Amygdala (tissue), 56 donors: ENCODE measurements around the gene UBE2Q1.
"Not testable (repeated sequence)": the region's sequence is repeated elsewhere in the genome, so short reads cannot be mapped to it uniquely, and the experiment has no call there.

Experiments
- DNase-seq, 56 donors: peaks; one replicate each; lab custom pipeline; 2025; lab: John Stamatoyannopoulos, UW

Gene UBE2Q1

DNA sequence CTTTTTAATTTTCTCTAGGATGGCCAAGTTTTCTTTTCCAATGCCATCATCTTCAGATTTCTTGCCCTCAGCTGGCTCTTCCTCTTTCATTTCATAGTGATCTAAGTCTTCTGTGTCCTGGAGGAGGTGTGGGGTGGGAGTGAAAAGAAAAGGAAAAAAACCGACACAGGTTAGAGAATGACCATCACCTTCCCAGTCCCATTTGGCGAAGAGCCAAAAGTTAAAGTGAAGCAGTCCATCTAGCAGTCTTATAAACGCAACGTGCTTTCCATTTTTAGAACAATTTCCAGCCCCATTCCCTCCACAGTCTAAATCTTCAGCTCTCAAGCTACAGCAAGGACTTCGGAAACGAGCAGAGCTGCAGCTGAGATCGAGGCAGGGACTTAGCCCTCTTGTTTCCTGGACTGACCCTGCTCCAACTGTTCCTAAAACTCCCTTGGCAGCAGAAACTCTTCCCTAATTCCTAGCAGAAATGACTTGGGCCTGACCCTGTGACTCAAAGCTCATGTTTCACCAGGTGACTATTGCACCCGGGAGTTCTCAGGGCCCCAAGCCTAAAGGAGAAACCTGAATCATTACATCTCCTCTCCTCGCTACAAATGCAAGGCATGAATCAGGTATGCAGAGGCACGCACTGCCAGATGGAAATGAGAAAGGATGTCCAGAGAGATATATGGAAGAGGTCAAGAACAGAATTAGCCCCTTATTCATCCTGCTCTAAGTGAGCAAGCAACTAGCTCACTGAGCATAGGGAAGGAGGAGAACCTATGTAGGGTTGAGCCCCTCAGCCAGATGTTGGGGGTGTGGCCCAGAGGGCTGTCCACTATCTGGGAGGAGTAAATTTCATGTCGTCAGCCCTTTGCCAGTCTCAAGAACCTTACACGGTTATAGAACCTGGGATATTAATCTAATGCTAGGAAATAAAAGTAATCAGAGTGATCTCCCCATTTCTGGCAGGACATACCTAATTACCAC lies 5.1 kb downstream of the UBE2Q1 start:
- no peak for DNase-seq

DNA sequence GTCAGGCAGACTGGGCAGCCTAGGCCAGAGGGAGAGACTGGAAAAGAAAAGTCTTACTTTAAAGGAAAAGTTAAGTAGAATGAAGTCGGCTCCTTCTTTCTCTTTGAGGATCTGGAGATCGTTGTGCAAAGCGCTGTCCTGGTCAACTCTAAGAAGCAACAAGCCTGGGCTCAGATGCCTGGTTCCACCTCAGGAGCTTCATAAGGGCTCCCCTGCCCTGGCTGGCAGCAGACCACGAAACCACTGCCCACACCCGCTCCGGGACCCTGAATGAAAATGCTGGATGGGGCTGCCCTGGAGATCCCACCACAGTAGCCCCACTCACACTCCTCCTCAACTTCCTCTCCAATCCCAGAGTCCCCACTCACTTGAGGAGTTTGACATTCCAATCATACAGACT lies 6.4 kb downstream of the UBE2Q1 start:
- DNase-seq, result no peak

DNA sequence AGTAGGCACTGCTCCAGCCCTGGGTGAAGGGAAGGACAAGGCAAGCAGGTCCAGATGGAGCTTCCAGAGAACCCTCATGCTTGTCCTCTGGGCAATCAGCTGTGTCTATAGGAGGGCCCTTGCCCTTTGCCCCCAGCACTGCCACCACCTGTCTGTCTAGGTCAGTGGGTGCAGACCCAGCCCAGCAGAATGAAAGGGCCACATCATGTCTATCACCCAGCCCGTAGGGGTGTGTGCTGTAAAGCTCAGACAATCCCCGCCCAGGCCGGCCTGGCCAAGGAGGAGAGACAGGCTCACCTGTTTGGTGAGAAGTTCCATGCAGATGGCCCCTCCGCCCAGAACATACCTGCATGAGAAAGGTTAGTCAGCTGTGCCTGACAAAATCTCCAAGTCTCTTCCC lies 7.0 kb downstream of the UBE2Q1 start:
- no peak for DNase-seq

DNA sequence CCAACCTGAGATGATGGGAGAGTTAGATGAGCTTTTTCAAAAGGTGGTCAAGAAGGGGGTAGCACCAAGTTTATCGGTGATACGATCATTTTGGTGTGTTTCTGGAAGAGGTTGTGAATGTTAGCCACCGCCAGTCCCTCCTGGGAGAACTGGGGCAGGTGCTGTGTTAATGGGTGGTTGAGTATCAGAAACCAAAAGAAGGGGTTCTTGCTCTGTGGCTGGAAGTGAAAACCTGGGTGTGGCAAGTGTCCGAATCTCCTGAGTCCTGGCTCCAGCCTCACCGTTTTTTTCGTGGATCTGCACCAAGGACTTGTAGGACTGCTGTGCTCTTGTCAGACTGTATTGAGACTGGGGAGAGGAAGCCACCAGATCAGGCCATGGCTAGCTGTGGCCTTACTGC lies 7.8 kb downstream of the UBE2Q1 start:
- DNase-seq, result no peak

DNA sequence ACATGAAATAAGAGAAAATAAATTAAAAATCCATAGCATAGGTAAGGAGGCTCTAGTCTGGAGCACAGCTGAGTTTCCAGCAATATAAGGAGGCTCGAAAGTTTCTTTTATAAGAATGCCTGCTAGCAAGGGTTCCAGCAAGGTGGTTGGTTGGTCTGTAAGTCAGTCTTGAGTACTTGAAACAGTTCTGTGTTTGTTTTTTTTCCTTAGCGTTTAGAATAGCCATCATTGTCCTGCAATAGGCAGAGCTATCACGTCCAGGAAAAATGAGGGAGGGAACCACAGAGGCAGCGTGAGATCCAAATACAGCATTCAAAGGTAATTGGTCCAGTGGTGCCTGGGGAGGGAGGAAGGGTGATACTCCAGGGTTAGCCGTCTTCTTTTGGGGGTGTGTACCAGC lies 8.4 kb downstream of the UBE2Q1 start:
- DNase-seq, result no peak

DNA sequence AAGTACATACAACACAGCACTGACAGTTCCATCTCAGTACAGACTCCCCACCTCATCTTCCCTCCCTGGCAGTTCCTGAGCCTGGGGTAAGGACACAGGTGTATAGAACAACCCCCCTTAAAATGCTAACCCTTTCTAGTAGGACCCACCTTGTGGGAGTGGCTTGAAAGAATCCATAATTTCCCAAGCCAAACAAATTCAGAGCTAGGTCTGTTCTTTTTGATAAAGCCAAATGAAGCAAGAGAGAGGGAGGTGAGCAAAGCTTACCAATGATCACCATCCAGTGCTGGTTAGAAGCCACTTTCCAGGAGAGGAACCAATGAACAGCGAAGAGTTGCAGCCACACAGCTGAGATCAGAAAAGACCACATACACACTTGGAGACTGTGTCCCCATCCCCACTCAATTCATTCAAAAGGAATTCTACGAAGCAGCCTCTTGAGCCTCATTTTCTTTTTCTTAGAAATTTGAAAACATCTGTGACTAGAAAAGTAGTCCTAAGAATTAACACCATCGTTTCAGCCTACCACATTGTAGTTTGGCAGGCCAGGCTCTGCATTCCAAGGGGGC lies 9.2 kb downstream of the UBE2Q1 start:
- no peak for DNase-seq

DNA sequence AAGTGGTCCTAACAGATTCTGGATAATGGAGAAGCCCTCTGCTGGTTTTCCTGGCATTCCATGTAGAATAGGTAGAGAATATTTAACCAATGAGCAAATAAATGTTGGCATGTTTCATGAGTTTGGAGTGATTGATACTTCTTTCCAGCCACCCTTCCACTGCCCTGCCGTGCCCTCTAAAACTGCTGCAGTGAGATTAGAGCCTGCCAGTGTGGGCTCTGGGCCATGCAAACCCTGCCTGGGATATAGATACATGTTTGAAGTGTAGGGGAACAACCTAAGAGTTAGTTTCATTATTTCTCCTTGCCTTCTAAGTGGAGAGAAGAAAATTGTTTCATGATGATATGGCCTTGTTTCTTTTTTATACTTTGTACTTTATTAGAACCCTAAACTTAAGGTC lies 10.4 kb downstream of the UBE2Q1 start:
- no peak for DNase-seq

DNA sequence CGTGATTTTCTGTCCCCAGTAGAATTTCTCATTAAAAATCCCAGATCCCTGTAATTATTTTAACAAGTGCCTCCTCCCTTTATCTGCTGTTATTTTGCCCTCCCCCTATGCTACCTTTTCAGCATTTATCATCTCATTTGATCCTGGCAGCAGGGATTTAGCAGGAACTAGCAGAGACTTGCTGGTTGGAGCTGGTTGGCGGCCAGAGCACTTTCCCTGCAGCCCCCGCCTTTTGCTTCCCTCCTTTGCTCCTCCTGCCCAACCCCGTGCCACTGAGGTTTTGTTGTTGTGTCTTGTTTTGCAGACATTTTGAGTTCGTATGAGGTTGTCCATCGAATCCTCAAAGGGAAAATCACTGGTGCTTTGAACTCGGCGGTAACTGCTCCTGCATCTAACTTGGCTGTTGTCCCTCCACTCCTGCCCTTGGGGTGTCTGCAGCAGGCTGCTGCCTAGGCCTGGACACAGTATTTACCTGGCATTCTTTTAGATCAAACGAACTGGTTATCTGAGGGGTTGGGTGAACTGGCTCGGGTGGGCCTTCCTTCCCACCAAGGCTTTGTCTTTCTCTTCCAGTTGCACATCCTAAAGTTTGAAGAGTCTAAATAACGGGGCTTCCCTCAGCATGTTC lies 11.2 kb downstream of the UBE2Q1 start:
- no peak for DNase-seq

DNA sequence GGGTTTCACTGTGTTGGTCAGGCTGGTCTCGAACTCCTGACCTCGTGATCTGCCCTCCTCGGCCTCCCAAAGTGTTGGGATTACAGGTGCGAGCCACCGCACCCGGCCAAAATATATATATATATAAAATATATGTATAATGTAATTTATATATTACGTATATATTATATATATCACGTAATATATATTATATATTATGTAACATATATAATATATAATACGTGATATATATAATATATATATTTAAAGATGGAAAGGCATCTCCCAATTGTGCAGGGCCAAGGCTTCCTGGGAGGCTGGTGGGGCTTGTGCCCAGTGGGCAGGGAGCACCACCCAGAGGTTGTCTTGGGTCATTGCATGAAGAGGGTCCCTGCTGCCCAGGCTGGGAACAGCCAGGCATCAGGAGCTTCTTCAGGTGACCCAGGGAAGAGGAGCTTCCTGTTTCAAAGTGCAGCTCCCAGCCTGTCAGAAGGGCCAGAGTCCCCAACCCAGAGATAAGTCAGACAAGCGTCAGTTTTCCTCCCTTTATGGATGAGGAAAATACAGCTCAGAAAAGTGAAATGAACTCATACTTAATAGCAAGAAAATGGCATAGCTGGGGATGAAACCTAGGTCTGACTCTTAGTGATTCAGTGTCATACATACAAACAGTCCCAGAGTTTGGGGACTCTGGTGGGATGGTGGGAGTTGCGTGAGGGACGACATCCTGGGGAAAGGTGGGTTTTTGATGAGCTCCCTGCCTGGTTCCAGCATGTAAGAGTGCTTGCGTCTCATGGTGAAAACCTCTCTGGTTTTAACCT lies 12.0 kb downstream of the UBE2Q1 start:
- peak in 32 of 56 donors; percentile 5 to 64 (median 26) for DNase-seq

DNA sequence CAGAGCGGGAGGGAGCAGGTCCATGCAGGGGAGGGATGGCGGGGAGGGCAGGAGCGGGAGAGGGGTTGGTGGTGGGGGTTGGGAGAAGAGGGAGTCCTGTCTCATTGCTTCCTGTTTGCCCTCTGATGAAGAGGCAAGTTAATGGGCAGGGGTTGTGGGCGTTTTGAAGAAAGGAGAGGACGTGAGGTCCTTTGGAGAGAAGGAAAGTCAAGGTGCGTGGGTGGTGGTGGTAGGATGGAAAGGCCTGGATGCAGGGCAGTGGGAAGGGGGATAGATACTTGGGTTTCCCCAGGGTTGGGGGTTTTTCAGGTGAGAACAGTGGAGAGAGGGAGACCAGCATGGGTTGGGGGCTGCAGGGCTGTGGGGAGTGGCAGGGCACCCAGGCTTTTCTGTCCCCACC lies 17.2 kb downstream of the UBE2Q1 start:
- DNase-seq, result no peak

DNA sequence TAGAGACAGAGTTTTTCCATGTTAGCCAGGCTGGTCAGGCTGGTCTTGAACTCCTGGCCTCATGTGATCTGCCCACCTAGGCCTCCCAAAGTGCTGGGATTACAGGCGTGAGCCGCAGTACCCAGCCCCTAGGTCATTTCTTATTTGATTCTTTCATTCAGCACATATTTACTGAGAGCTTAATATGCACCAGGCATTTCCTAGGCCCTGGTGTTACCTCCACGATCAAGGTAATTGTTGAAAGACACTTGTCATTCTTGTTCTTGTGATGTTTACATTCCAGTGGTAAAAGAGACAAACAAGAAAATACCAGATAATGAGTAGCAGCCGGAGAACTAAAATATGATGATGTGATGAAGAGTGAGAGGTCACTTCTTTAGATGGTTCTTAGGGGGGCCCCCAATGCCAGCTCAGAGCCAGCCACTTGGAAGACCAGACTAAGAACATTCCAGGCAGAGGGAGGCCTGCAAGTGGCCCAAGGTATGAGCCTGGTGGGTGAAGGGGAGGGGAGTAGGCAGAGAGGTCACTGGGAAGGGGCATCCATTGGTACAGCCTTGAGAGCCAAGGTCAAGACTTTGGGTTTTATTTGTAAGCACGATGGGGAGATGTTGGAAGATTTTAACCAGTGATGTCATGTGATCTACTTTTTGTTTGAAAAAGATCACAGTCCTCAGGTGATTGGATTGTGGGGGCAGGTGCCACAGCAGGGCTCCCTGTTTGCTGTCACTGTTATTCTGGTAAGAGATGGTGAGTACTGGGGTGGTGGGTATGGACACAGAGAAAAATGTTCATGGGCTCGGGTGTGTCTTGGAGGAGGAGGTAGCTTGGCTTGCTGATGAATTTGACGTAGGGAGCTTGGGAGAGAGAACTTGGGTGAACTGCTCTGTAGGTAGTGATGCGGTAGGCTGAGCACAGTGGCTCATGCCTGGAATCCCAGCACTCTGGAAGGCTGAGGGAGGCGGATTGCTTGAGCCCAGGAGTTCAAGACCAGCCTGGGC lies 18.7 kb downstream of the UBE2Q1 start:
- DNase-seq, result no peak

DNA sequence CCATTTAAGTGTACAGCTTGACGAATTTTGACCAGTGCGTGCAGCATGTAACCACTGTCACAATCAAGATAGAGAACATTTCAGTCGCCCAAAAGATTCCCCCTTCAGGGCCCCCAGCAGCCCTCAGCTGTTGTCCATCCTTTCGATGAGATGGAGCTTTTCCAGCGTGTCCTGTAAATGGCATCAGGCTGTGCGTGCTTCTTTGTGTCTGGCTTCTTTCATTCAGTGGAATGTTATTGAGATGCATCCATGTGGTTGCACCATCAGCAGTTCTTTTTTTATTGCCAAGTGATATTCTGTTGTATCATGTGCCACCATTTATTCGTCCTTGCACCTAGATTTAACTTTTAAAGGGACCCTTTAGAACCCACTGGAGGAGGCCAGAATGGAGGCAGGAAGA lies 21.9 kb downstream of the UBE2Q1 start:
- DNase-seq, result no peak

DNA sequence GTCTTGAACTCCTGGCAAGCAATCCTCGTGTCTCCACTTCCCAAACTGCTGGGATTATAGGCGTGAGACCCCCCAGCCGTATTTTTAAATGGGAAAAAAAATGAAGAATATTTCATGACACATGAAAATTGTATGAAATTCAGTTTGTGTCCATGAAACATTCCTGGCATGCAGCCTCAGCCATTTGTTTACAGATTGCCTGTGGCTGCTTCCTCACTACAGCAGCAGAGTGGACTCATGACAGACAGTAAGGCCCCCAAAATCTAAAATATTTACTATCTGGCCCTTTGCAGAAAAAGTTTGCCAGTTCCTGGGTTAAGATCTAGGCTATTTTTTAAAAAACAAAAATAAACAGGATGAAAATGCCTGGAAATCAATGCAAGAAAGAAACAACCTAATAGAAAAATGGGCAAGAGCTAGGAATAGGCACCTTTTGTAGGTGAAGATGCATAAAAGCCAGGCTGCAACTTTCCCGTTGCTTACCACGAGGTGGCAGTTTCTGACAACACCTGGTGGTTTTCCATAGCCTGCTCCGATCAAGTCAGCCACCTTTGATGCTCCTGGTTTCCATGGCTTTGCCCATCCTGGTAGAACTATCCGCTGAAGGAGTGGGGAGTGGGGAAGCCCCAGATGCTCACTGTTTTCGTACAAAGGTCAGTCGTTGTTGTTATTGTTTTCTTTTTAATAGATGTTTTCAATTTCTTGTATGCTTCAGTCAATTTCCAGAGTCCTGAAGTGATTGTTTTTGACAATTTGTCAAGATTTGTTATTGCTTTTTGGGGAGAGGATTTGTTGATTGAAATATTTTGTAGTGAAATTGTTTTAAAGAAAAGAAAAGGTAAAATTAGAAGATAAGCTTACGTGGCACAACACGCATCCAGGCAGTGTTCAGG lies 24.3 kb downstream of the UBE2Q1 start:
- DNase-seq, result no peak

DNA sequence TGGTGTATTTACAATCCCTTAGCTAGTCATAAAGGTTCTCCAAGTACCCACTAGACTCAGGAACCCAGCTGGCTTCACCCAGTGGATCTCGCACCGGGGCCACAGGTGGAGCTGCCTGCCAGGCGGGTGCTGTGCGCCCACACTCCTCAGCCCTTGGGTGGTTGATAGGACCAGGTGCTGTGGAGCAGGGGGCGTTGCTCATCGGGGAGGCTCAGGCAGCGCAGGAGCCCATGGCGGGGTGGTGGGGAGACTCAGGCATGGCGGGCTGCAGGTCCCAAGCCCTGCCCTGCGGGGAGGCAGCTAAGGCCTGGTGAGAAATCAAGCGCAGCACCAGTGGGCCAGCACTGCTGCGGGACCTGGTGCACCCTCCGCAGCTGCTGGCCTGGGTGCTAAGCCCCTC lies 26.5 kb downstream of the UBE2Q1 start:
- not testable (repeated sequence) for DNase-seq

DNA sequence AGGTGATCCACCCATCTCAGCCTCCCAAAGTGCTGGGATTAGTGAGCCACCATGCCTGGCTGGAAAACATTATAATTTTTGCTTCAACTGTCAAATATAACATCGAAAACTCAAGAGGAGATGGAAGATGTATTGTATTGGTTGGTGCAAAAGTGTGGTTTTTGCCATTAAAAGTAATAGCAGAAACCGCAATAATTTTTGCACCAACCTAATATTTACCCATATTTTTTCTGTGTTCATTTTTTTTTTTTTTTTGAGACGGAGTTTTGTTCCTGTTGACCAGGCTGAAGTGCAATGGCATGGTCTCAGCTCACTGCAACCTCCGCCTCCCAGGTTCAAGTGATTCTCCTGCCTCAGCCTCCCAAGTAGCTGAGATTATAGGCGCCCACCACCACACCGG lies 29.2 kb downstream of the UBE2Q1 start:
- DNase-seq, result no peak

DNA sequence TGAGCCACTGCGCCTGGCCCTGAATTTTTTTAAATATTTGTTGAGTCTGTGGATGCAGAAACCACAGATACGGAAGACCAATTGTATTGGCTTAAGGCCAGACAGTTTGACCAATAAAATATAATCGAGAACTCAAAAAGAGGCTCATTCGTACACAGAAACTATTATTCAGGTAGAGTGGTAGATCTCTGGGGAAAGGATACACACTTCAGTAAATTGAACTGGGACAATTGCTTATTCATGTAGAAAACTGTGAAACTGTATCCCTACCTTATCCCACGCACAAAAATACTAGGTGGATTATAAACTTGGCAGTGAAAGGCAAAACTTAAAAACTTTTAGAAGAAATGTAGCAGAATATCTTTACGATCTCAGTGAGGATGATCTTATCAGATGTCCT lies 31.3 kb downstream of the UBE2Q1 start:
- DNase-seq, result no peak

DNA sequence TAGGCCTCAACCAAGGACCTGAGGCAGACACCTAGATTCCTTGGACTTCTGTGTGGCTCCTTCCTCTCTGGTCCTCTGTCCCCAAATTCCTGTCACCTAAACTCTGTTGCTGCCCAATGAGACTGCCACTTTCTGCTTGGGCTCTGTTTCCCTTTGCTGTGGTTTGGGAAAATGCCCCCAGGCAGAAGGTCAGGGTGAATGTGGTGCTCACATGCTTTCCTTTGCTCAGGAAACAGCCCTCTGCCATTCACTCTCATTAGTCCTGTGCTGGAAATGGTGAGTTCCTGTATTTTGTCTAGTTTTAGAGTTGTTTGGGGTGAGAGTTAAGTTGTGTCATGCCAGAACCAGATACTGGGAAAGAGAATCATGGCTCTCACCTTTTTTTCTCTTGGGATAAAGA lies 33.6 kb downstream of the UBE2Q1 start:
- DNase-seq, result no peak

DNA sequence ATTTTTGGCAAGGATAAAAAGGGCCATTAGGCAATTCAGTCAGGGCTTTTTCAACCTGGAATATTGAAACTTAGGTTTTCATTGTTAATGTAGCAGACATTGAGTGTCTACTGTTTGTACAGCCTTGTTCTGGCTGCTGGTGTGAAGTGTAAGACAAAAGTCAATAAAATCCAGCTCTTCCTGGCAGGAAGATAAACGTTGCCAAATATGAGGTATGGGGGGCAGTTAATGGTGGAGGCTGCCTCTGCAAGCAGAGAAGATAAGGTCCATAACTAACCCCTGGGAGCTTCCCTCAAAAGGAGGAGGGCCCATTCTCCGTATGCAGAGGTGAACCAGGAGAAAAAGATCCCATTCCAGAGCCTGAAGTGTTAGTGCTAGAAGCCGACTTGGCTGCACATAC lies 36.8 kb downstream of the UBE2Q1 start:
- DNase-seq, result no peak

DNA sequence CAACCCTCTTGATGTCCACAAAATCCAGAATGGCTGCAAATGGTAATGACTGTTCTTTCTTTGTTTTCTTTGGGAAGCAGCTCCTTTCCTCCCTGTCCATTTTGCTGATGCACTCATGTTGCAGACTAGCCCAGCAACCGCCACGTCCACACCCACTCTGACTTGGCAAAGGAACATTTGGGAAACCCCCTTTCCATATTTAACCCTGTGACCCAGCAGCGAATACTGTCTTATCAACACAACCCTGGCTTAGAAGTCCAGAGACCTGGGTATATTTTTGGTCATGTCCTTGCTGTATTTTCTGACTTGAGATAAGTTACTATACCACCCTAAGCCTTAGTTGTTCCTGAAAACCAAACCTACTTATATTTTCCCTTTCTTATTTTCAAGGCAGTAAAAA lies 38.1 kb downstream of the UBE2Q1 start:
- no peak for DNase-seq
